Measurements from ENCODE around the gene TSPAN1. TPM values are rescaled to one million over a fixed set of nuclear protein-coding genes. Genes with fewer than 3 reads are reported as not detected.

The TSPAN1 gene
- total RNA-seq, 1 donor from 2014 or later: 0.63 TPM

DNA sequence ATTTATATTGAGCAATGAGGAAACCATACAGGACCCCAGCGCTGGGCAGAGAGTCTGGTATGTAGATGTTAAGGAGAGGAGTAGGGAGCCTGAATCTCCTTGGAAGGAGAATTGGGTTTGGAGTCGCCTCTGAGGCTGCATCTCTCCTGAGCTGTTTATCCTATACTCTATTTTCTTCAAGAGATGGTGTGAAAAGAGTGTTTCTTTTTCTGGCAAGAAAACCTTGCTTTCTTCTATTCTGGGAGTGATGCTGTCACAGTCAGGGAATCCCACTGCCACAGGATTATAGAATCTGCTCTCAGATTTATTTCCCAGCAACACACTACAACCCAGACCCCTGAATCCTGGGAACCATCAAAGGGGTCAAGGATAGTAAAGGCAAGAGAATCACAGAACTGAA, 31.5 kb downstream of the TSPAN1 start:
- H3K4me3 Mint-ChIP-seq: no peak overlapping the region
- no peak overlapping the region for H3K27ac Mint-ChIP-seq
- DNase-seq (ENCODE audit: low spot score in 2 of 2, unreplicated experiment in 2 of 2): no peak
- H3K36me3 Mint-ChIP-seq: no peaks in the 10 kb centered on the region
- TF ChIP-seq, protein P1, sequence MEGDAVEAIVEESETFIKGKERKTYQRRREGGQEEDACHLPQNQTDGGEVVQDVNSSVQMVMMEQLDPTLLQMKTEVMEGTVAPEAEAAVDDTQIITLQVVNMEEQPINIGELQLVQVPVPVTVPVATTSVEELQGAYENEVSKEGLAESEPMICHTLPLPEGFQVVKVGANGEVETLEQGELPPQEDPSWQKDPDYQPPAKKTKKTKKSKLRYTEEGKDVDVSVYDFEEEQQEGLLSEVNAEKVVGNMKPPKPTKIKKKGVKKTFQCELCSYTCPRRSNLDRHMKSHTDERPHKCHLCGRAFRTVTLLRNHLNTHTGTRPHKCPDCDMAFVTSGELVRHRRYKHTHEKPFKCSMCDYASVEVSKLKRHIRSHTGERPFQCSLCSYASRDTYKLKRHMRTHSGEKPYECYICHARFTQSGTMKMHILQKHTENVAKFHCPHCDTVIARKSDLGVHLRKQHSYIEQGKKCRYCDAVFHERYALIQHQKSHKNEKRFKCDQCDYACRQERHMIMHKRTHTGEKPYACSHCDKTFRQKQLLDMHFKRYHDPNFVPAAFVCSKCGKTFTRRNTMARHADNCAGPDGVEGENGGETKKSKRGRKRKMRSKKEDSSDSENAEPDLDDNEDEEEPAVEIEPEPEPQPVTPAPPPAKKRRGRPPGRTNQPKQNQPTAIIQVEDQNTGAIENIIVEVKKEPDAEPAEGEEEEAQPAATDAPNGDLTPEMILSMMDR (IDR thresholded peaks at IDR 0.05; ENCODE audit: unreplicated experiment): no peak
- H3K27me3 Mint-ChIP-seq (ENCODE audit: low read depth): no peaks in the 10 kb centered on the region
- no peaks in the 10 kb centered on the region for H3K9me3 Mint-ChIP-seq
- H3K4me1 Mint-ChIP-seq: peaks cover 23% of the 10 kb centered on the region

DNA sequence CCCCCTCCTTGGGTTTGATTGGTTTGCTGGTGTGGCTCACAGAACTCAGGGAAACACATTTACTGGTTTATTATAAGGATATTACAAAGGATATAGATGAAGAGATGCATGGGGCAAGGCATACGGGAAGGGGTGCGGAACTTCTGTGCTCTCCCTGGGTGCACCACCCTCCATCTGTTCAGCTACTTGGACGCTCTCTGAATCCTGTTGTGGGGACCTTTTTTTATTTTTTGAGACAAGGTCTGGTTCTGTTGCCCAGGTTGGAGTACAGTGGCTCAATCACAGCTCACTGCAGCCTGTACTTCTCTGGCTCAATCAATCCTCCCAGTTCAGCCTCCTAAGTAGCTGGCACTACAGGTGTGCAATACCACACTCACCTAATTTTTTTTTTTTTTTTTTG, 35.7 kb downstream of the TSPAN1 start:
- H3K4me1 Mint-ChIP-seq: peaks cover 7% of the 10 kb centered on the region
- TF ChIP-seq, protein P1 (IDR thresholded peaks at IDR 0.05; ENCODE audit: unreplicated experiment): no peak
- H3K36me3 Mint-ChIP-seq: peaks cover 2% of the 10 kb centered on the region
- no peak for DNase-seq (ENCODE audit: low spot score in 2 of 2, unreplicated experiment in 2 of 2)
- no peak overlapping the region for H3K4me3 Mint-ChIP-seq
- H3K27ac Mint-ChIP-seq: no peak overlapping the region
- peaks cover 4% of the 10 kb centered on the region for H3K9me3 Mint-ChIP-seq
- no peaks in the 10 kb centered on the region for H3K27me3 Mint-ChIP-seq (ENCODE audit: low read depth)

DNA sequence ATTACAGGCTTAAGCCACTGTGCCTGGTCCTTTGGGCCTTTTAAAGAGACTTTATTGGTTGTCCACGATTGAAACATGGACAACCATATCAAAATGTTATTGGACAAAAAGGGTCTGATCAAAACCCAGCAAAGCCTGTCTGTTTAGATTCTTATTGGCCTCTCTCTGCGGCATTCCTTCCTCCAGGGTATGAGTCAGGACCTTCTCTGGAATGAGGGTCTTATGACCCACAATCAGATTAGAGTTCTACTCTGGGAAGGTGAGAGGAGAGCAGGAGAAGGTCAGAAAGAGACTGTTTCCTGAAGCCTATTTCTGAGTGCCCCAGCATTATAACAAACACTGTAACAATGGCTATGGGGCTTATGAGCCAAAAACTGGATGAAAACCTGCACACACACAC, 36.2 kb downstream of the TSPAN1 start:
- Mint-ChIP-seq H3K27ac (no peak overlapping the region), H3K9me3 (peaks cover 4% of the 10 kb centered on the region), H3K36me3 (peaks cover 2% of the 10 kb centered on the region), H3K4me3 (no peak overlapping the region), H3K27me3 (ENCODE audit: low read depth) (no peaks in the 10 kb centered on the region), H3K4me1 (peaks cover 5% of the 10 kb centered on the region)
- TF ChIP-seq, protein P1 (IDR thresholded peaks at IDR 0.05; ENCODE audit: unreplicated experiment): no peak
- no peak for DNase-seq (ENCODE audit: low spot score in 2 of 2, unreplicated experiment in 2 of 2)

DNA sequence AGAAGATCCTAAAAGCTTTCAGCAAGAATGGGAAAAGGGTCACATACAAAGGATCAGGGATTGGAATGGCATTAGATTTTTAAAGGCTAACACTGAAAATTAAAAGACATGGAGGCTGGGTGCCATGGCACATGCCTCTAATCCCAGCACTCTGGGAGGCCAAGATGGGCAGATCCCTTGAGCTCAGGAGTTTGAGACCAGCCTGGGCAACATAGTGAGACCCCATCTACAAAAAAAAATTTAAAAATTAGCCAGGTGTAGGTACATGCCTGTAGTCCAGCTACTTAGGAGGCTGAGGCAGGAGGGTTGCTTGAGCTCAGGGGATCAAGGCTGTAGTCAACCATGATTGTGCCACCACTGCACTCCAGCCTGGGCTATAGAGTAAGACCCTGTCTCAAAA, 40.6 kb downstream of the TSPAN1 start:
- Mint-ChIP-seq H3K36me3 (peaks cover 2% of the 10 kb centered on the region), H3K4me1 (peaks cover 10% of the 10 kb centered on the region), H3K27me3 (ENCODE audit: low read depth) (no peaks in the 10 kb centered on the region), H3K4me3 (no peak overlapping the region), H3K27ac (no peak overlapping the region), H3K9me3 (peaks cover 4% of the 10 kb centered on the region)
- DNase-seq (ENCODE audit: low spot score in 2 of 2, unreplicated experiment in 2 of 2): no peak
- TF ChIP-seq, protein P1 (IDR thresholded peaks at IDR 0.05; ENCODE audit: unreplicated experiment): no peak

DNA sequence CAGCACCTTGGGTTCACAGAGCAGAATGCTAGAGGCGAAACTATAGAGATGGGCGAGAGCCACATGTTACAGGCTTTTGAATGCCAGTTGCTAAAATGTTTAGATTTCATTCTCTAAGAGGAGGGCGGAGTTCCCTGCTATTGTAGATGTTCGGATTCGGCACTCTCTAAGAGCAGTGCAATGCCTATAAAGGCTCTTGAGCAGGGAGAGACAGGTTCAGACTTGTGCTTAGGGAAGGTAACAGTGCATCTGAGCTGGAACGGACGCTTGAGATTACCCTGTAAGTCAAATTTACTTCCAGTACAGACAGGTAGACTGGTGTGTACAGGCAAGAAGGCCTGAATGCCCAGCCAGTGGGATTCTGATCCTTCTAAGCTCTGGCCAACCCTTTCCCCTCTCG, 43.6 kb downstream of the TSPAN1 start:
- H3K27ac Mint-ChIP-seq: peak overlapping the region; percentile 88
- H3K4me1 Mint-ChIP-seq: peaks cover 5% of the 10 kb centered on the region
- H3K27me3 Mint-ChIP-seq (ENCODE audit: low read depth): no peaks in the 10 kb centered on the region
- peaks cover 2% of the 10 kb centered on the region for H3K36me3 Mint-ChIP-seq
- TF ChIP-seq, protein P1 (IDR thresholded peaks at IDR 0.05; ENCODE audit: unreplicated experiment): no peak
- peaks cover 4% of the 10 kb centered on the region for H3K9me3 Mint-ChIP-seq
- no peak for DNase-seq (ENCODE audit: low spot score in 2 of 2, unreplicated experiment in 2 of 2)
- H3K4me3 Mint-ChIP-seq: no peak overlapping the region
